ENCODE results near the gene FRMPD4. TPM values are rescaled to one million over a fixed set of nuclear protein-coding genes. Genes with fewer than 3 reads are reported as not detected.

FRMPD4 gene
- total RNA-seq, 1 donor from 2014 or later = under 0.01 TPM

- no peak for DNase-seq (ENCODE audit: low read depth, low spot score)
Measured at GRCh38 chrX:12615061-12615460, 476.8 kb downstream of the FRMPD4 start.

- DNase-seq (ENCODE audit: low read depth, low spot score) = no peak
Measured at GRCh38 chrX:12617241-12617640, 479.0 kb downstream of the FRMPD4 start.

- DNase-seq (ENCODE audit: low read depth, low spot score) = no peak
Measured at GRCh38 chrX:12647230-12647629, 509.0 kb downstream of the FRMPD4 start.

GRCh38 chrX:12648995-12649394 lies 510.7 kb downstream of the FRMPD4 start:
- no peak for DNase-seq (ENCODE audit: low read depth, low spot score)

- no peak for DNase-seq (ENCODE audit: low read depth, low spot score)
Measured at GRCh38 chrX:12657433-12657832, 519.2 kb downstream of the FRMPD4 start.

- DNase-seq (ENCODE audit: low read depth, low spot score) = no peak
Measured at GRCh38 chrX:12657881-12658280, 519.6 kb downstream of the FRMPD4 start.

GRCh38 chrX:12661464-12661863 lies 523.2 kb downstream of the FRMPD4 start:
- no peak for DNase-seq (ENCODE audit: low read depth, low spot score)

- DNase-seq (ENCODE audit: low read depth, low spot score) = no peak
Measured at GRCh38 chrX:12672367-12673106, 534.3 kb downstream of the FRMPD4 start.

- DNase-seq (ENCODE audit: low read depth, low spot score) = no peak
Measured at GRCh38 chrX:12673487-12673886, 535.2 kb downstream of the FRMPD4 start.

GRCh38 chrX:12679522-12679921 lies 541.2 kb downstream of the FRMPD4 start:
- no peak for DNase-seq (ENCODE audit: low read depth, low spot score)

GRCh38 chrX:12681047-12681446 lies 542.8 kb downstream of the FRMPD4 start:
- no peak for DNase-seq (ENCODE audit: low read depth, low spot score)

- no peak for DNase-seq (ENCODE audit: low read depth, low spot score)
Measured at GRCh38 chrX:12685541-12685940, 547.3 kb downstream of the FRMPD4 start.

GRCh38 chrX:12686331-12686730 lies 548.1 kb downstream of the FRMPD4 start:
- DNase-seq (ENCODE audit: low read depth, low spot score) = no peak

GRCh38 chrX:12690646-12691045 lies 552.4 kb downstream of the FRMPD4 start:
- no peak for DNase-seq (ENCODE audit: low read depth, low spot score)

- DNase-seq (ENCODE audit: low read depth, low spot score) = no peak
Measured at GRCh38 chrX:12693754-12694153, 555.5 kb downstream of the FRMPD4 start.

- no peak for DNase-seq (ENCODE audit: low read depth, low spot score)
Measured at GRCh38 chrX:12700745-12701144, 562.5 kb downstream of the FRMPD4 start.

GRCh38 chrX:12701628-12702027 lies 563.4 kb downstream of the FRMPD4 start:
- DNase-seq (ENCODE audit: low read depth, low spot score) = peak; percentile 13

GRCh38 chrX:12702509-12703091 lies 564.3 kb downstream of the FRMPD4 start:
- DNase-seq (ENCODE audit: low read depth, low spot score) = no peak

- no peak for DNase-seq (ENCODE audit: low read depth, low spot score)
Measured at GRCh38 chrX:12704706-12705105, 566.4 kb downstream of the FRMPD4 start.

GRCh38 chrX:12709047-12709446 lies 570.8 kb downstream of the FRMPD4 start:
- DNase-seq (ENCODE audit: low read depth, low spot score) = no peak

GRCh38 chrX:12711435-12712040 lies 573.3 kb downstream of the FRMPD4 start:
- no peak for DNase-seq (ENCODE audit: low read depth, low spot score)

- no peak for DNase-seq (ENCODE audit: low read depth, low spot score)
Measured at GRCh38 chrX:12716574-12716973, 578.3 kb downstream of the FRMPD4 start.

- no peak for DNase-seq (ENCODE audit: low read depth, low spot score)
Measured at GRCh38 chrX:12719837-12720236, 581.6 kb downstream of the FRMPD4 start.
